Measurements from ENCODE around the gene SENP5. TPM values are rescaled to one million over a fixed set of nuclear protein-coding genes. Genes with fewer than 3 reads are reported as not detected.

Gene SENP5
- total RNA-seq, 2 donors from 2014 or later: 26.9 to 31.7 TPM

DNA sequence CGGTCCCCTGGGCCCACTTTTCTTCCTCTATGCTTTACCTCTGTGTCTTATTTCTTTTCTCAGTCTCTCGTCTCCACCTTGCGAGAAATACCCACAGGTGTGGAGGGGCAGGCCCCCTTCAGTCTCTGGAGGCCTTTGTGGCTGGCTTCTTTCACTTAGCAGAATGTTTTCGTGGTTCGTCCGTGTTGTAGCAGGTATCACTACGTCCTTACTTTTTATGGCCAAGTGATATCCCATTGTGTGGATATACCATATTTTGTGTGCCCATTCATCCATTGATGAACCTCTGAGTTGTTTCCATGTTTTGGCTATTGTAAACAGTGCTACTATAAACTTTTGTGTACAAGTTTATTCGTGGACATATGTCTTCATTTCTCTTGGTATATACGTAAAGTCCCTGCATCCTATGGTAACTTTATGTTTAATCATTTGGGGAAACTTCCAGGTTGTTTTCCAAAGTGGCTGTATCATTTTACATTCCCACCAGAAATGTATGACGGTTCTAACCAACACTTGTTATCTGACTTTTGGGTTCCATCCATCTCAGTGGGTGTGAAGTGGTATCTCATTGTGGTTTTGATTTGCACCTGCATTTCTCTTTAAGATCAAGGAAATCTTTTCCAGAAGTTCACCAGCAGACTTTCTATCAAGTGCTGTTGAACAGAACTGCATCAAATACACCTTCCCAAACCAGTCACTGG is 95.4 kb downstream of the SENP5 start:
- ATAC-seq (peak; percentile 11), DNase-seq (no peak)
- intact Hi-C loops (cut with DNase I, micrococcal nuclease): no loop called here

DNA sequence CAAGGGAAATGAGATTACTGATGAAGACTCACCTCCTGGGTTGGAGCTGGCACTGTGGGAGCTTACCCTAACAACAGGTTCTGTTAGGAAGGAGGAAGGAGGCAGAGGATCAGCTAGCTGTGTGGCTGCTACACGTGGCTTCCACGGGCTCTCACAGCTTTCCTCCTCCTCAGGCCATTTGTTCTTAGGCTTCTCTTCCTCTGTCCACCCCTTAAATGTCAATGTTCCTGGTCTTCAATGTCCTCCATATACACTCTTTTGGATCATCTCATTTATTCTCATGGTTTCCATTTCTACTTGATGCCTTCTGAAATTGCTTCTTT is 95.9 kb downstream of the SENP5 start:
- peak; percentile 10 for ATAC-seq
- intact Hi-C loops (cut with DNase I, micrococcal nuclease): no loop called here

DNA sequence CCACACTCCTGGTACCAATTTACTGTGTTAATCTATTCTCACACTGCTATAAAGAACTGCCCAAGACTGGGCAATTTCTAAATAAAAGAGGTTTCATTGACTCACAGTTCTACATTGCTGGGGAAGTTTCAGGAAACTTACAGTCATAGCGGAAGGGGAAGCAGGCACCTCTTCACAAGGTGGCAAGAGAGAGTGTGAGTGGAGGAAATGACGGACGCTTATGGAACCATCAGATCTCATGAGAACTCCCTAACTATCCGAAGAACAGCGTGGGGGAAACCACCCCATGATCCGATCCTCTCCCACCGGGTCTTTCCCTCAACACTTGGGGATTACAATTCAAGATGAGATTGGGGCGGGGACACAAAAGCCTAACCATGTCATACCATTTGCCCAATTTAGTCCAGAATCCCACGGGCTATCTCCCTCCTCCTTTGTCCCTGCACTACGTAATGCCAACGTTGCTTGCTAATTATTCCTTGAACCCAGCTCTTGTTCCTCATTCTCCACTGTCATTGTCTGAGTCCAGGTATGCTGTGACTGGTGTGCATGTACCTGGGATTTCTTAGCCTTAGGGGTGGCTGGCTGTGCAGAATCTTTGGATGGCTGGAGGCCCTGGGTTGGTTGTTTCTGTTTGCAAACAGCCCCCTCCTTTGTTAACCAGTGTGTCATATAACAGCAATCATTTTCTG is 97.5 kb downstream of the SENP5 start:
- DNase-seq (no peak), ATAC-seq (no peak)
- intact Hi-C loops (cut with DNase I, micrococcal nuclease): no loop called here

More for the DNA sequence above, 95.9 kb downstream of the SENP5 start:
- DNase-seq: no peak

DNA sequence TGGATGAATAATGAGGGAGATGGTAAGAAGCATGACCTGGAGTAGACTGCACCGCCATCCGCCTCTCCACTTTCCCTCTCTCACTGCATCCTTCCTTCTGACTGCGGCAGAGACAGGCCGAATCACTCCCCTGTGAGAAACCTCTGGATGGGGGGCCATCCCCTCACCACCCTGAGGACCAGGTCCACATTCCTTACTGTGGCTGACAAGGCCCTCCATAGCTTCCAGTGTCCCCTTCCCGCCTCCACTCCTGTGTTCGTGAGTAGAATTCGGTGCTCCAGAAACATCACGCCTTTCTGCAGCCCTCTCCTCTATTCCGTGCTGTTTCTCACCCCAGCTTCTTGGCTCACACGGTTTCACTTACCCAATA is 98.1 kb downstream of the SENP5 start:
- no peak for ATAC-seq
- no peak for DNase-seq
- intact Hi-C loops (cut with DNase I, micrococcal nuclease): no loop called here

DNA sequence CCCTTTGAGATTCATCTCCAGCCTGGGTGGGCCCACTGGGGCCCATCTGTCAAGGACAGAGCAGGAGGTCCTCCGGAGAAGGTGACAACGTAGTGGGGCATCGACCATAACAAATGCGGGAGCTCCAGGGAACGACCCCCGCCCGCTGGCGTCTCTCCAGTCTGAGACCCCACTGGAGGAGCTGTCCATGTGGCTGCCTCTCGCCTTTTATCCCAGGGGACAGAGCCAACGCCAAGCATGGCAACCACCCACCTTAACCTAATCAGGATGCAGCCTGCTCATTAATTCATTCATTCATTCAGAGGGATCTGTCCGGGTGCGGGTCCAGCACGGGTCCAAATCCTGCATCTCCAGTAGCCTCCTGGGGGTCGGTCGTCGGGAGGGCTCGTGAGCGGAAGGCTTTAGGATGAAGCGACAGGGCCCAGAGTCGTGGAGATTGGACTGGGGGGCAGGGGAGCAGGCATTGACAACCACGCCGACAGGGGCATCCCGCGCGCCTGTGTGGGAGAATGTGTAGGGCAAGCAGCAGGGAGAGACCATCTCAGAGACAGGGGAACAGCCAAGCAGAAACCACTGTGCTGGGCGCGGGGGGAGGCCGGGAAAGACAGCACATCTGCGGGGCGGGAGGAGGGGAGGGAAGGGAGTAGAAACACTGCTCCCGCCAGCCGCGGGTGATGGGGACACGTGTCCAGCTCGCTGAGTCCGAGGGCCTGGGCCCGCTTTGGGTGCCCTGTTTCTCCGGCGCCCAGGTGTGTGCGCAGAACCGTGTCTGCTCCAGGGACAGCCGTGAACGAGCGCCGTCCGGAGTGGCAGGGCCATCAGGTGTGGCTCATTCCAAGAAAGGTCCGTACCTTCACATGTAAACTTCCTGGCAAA is 99.0 kb downstream of the SENP5 start:
- intact Hi-C loops (cut with DNase I, micrococcal nuclease): no loop called here
- no peak for DNase-seq
- ATAC-seq: no peak

DNA sequence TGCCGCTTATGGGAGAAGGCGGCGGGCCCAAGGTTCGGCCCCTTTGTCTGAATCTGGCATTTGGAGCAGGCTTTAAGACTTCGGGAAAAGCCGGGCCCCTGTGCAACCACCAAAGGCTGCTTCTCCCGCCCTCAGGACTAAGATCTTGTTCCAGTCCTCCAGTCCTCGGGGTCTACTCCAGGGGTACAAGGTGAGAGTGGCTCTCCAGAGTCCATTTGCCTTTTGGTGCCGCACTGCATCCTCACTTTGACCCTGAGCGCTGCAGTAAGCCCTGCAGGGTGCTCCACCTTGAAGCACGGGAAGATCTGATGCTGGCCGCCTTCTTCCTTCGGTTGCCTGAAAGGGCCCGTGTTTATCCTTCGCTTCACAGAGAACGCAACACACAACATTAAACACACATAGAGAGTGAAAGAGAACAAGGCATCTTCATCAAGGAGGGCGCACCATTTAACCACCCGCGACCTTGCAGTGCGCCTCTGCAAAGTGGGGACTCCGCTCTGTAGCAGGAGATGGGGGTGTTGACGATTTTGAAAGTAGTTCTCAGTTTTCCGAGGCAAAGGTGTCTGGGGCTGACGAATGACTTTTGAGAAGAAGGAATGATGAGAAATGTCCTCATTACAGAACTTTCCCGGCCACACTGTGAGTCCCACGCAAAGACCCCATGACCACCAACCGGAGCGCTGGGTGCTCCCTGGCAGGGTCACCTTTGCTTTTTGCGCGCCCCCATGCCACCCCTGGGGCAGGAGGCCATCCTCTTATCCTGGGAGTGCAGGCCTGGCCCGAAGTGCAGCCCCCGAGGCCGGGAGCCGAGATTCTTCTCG is 99.9 kb downstream of the SENP5 start:
- ATAC-seq (no peak), DNase-seq (no peak)
- intact Hi-C loops (cut with DNase I, micrococcal nuclease): no loop called here

DNA sequence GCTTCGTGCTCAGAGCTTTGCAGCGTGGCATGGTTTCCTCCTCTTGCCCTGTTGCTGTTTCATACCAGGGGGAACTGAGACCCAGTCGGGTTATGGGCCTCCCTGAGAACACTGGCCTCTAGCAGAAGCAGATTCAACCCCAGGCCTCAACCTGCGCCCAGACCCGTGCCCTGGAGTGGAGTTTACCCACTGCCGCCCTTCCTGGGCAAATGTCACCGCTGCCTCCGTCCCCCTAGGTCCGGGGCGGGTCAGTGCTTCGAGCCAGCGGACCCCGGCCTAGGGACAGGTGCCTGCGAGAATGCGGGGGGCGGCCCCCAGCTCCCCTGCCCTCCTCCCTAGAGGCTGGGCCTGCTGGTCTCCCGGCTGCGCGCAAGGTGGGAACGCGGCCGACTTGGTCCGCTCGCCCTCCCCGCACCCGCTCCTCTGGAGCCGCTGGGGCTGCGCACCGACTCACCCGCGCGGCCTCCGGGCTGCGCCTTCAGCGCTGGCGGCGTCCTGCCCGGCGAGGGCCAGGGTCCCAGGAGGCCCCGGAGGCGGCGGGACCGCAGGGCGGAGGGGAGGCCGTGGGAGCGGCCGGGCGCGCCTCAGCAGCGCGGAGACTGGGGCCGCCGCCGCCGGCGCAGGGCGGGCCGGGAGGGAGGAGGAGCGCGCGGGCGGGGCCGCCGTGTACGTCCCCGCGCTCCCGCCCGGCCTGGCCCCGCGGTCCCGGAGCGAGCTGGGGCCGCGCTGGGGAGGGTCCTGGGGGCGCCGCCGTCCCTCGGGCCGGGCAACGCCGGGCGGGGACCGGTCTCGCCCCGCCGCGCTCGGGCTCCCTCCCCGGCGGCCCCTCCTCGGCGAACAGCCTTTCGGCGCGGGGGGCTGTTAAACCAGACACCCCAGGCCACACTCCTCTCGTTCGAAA is 100.8 kb downstream of the SENP5 start, which contains the start of gene PIGZ:
TSS of gene PIGZ (minus strand) at position 601 of the 901 bp plus-strand sequence. CDS start 16,802 bp downstream, outside the sequence.
- ATAC-seq (peak; percentile 78), DNase-seq (peak in 1 of 2 donors; percentile 75)
- intact Hi-C loops (cut with DNase I, micrococcal nuclease): no loop called here

DNA sequence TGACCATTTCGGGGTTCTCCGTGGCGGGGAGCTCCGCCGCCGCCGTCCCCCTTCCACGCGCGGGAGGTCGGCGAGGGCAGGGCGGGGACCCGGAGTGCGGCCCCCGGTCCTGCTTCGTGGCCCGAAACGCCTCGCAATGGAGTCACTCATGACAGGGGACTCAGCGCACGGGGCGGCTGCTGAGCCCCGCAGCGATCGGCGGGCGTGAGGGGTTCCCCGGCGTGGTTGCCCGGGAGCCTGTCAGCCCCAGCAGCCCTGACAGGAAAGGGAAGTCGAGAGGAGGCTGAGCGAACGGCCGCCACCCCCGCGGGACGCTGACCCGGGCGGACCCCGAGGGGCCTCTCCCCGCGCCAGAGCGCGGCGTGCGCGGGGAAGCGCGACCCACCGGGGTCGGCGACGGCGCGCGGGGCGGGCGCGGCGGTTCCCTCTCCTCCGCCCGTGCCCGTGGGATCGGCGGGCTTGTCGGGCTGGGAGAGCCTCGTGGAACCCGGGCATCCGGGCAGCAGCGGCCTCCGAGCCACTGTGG is 101.5 kb downstream of the SENP5 start:
- intact Hi-C loops (cut with DNase I, micrococcal nuclease): no loop called here
- peak in 1 of 2 donors; percentile 51 for DNase-seq
- peak; percentile 33 for ATAC-seq

DNA sequence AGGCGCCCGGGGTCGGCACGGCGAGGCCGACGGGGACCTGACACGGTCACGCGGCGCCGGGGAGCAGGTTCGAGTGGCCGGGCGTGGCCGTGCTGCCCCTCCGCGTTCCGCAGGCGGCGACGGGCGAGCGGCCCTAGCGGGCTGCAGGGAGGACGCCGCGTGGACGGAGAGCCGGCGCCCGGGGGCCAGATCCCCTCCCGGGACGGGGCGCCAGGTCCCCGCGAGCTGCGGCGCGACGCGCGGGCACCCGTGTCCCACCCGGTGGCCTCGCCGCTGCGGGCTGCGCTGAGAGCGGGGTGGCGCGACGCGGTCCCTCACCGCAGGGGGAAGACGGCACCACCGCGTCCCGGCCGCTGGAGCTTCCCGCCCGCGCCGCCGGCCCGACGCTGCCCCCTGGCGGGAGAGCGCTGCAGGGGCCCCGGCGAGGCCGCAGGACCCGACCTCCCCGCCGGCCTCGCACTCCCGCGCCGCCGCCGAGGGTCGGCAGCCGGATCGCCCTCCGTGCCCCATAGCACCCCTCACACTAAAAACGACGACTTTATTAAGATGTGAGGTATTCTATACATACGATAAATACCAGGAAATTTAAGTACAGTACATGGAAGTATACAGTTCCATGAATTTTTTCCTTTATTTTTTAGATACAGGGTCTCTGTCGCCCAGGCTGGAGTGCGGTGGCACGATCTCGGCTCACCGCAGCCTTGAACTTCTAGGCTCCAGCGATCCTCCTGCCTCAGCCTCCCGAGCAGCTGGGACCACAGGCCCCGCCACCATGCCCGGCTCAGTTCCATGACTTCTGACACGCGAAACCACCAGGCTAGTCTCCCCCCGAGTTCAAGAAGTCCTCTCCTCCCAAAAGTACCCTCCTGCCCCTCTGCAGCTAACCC is 102.2 kb downstream of the SENP5 start:
- DNase-seq (peak in 1 of 2 donors; percentile 76), ATAC-seq (peak; percentile 66)
- intact Hi-C loops (cut with DNase I, micrococcal nuclease): loop anchor here in 1 of 2 donors (10.0 kb wide), 1 partner anchor 125 kb away; no protein-coding TSS in a partner anchor

DNA sequence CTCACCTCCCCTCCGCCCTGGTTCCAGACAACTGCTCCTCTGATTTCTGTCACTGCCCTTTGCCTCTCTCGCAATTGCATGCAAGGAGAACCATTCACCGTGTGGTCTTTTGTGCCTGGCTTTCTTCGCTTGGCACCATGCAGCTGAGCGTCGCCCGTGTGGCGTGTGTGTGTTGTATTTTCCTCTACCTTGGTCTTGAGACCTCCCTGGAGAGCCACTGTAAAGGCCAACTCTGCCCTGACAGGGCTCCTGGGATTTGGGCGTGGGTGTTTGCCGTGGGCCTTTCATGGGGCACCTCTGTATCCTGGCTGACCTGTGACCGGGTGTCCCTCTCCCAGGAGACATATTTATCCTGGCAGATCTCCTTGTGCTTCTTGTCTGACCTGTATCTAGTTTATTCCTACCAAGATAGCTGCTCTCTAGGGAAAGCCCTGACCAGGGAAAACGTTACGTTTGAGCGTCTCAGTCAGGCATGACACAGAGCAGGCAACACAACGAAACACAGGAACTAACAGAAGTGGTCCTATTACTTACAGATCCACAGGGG is 102.9 kb downstream of the SENP5 start:
- ATAC-seq (no peak), DNase-seq (no peak)
- intact Hi-C loops (cut with DNase I, micrococcal nuclease): loop anchor here in 1 of 2 donors (10.0 kb wide), 1 partner anchor 126 kb away; no protein-coding TSS in a partner anchor

DNA sequence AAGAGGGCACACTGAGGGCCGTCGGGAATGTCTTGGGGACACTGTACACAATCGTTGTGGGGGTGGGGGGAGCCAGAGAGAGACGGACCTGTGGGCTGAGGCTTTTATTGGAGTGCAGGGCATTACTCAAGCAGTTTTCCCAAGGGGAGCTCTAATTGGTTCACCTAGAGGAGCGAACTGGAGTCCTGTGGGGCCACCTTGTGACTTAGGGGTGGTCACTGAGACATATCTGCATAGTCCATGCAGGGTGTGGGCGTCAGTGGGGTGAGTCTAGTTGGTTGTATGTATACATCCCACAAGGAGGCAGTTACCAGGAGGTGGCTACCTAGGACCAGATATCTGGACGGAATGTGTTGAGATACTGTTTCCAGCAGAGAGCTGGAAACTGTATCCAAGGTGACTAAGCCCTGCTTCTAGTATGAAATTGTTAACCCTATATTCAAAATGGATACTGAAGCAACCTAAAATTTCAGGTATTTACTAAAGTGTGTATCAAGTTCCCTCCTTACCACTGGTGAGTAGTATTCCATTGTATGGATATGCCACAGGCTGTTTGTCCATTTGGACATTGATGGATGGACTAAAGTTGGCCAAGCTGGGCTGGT is 103.5 kb downstream of the SENP5 start:
- ATAC-seq (no peak), DNase-seq (no peak)
- intact Hi-C loops (cut with DNase I, micrococcal nuclease): loop anchor here in 1 of 2 donors (10.0 kb wide), 1 partner anchor 126 kb away; no protein-coding TSS in a partner anchor

DNA sequence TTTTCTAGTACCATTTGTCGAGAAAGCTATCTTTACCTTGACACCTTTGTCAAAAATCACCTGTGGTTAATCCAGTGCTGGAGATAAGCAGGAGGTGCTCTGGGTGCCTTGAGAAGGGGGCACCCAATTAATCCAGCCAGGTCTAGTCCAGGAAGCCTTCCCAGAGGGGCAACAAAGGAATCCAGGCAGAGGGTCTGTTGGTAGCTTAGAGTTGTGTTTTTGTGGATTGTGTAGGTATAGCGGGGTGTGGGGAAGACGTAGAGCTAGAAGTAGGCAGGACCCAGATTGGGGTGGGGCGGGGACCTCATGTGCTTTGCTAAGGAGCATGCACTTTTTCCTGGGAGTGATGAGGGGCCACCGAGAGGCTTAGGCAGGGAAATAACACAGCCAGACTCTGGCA is 106.9 kb downstream of the SENP5 start:
- intact Hi-C loops (cut with DNase I, micrococcal nuclease): loop anchor here in 1 of 2 donors (10.0 kb wide), 1 partner anchor 130 kb away; no protein-coding TSS in a partner anchor
- DNase-seq (no peak), ATAC-seq (no peak)

DNA sequence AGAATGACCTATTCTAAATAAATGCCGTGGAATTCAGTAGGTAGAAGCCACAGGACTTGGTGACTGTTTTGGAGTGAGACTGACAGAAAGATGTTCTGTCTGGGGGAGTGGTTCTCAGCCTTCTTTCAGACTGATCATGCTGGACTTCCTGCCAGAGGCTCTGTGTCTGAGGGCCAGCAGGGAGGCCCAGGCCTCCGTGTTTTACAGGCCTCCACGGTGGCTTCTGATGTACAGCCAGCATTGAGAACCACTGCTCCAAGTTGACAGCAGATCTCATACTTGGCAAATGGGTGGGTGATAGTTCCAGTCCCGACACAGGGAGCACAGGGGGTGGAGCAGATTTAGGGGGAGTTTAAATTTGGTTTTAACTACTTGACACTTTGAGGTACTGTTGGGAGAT is 107.6 kb downstream of the SENP5 start:
- intact Hi-C loops (cut with DNase I, micrococcal nuclease): loop anchor here in 1 of 2 donors (10.0 kb wide), 1 partner anchor 131 kb away; no protein-coding TSS in a partner anchor
- DNase-seq (no peak), ATAC-seq (no peak)

DNA sequence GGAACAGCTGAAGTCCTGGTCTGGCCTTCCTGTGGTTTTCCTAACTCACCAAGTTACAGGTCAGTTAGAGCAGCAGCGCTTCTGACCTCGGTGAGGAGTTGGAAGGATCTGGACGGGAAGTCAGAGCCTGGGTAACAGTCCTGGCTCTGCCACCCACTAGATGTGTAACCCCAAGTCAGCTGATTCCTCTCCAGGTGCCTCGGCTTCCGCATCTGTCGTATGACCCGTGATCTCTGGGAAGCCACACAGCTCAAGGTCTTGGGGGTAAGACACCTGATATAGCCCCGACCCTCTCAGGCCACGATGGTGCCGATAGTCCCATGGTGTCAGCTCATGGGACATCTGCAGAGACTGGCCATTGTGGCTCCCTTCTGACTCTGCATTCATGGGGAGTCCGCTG is 109.2 kb downstream of the SENP5 start:
- ATAC-seq (no peak), DNase-seq (no peak)
- intact Hi-C loops (cut with DNase I, micrococcal nuclease): loop anchor here in 1 of 2 donors (10.0 kb wide), 1 partner anchor 132 kb away; no protein-coding TSS in a partner anchor

DNA sequence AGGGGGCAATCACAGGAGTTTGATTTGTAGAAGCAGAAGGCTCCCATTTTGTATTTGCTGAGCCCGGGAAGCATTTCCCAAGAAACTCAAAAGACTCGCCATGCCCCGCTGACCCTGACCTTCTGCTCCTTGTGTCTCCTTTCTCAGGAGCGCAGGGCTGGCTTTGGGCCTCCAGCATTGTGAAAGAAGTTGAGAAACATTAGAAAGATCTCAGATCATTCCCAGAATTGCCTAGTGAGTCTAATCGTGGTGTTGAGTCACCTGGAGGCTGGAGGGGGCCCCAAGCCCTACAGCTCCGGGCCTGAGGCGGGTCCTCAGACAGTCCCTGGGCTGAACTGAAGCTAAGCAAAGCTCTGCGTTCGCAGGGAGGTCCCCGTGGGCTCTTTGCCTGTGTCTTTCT is 111.8 kb downstream of the SENP5 start:
- no peak for DNase-seq
- no peak for ATAC-seq
- intact Hi-C loops (cut with DNase I, micrococcal nuclease): loop anchor here in 1 of 2 donors (10.0 kb wide), 1 partner anchor 135 kb away; no protein-coding TSS in a partner anchor

Data from left colon (tissue), 2 donors.